Measurements from ENCODE around the gene FCN1. TPM values are rescaled to one million over a fixed set of nuclear protein-coding genes. Genes with fewer than 3 reads are reported as not detected.

Gene FCN1
- total RNA-seq, 1 experiment from 2014 or later, result not detected

DNA sequence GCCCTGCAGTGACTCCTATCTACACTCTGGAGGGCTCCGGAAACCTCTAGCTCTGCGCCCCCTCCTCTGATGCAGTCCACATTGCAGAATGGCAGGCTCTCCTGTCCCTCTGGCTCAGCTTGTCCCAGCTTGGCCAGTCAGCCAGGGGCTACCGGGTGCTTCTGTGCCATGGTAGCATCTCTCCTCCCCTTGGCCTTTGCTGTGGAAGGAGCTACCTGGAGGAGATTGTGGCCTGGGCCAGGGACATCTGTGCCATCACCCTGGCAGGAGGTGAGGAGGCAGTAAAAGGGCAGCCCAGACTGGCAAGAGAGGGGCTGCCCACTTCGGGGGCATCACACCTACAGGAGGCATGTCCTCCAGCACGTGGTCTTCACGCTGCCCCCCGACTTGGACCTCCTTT is 38.1 kb upstream of the FCN1 start:
- ChIA-PET POLR2A (ENCODE audit: unreplicated experiment) (no interaction called here), CTCF (no interaction called here)
- no peak overlapping the region for H3K4me3 ChIP-seq (ENCODE audit: low read length)
- H3K9me2 ChIP-seq (replicated peaks; ENCODE audit: low read length), result no peaks in the 10 kb centered on the region
- no TSS peak for BruUV-seq (replicated peaks)
- H4K20me1 ChIP-seq (ENCODE audit: low read length), result no peaks in the 10 kb centered on the region
- H3K27me3 ChIP-seq (ENCODE audit: low read length), result no peaks in the 10 kb centered on the region
- H3K4me1 ChIP-seq (ENCODE audit: insufficient read depth, low read length), result no peaks in the 10 kb centered on the region
- no peak overlapping the region for H3K9ac ChIP-seq (ENCODE audit: low read length)
- no peaks in the 10 kb centered on the region for H3K9me3 ChIP-seq (ENCODE audit: low read length)
- H3K79me2 ChIP-seq (ENCODE audit: low read length), result no peaks in the 10 kb centered on the region
- no peak overlapping the region for H3K27ac ChIP-seq (ENCODE audit: low read length)
- TF ChIP-seq, protein P1, sequence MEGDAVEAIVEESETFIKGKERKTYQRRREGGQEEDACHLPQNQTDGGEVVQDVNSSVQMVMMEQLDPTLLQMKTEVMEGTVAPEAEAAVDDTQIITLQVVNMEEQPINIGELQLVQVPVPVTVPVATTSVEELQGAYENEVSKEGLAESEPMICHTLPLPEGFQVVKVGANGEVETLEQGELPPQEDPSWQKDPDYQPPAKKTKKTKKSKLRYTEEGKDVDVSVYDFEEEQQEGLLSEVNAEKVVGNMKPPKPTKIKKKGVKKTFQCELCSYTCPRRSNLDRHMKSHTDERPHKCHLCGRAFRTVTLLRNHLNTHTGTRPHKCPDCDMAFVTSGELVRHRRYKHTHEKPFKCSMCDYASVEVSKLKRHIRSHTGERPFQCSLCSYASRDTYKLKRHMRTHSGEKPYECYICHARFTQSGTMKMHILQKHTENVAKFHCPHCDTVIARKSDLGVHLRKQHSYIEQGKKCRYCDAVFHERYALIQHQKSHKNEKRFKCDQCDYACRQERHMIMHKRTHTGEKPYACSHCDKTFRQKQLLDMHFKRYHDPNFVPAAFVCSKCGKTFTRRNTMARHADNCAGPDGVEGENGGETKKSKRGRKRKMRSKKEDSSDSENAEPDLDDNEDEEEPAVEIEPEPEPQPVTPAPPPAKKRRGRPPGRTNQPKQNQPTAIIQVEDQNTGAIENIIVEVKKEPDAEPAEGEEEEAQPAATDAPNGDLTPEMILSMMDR (conservative IDR thresholded peaks at IDR 0.05; ENCODE audit: low read depth, low read length), result no peak
- TF ChIP-seq EZH2 (IDR thresholded peaks at IDR 0.05; ENCODE audit: low read length, unreplicated experiment) (no peak), EZH2phosphoT487 (IDR thresholded peaks at IDR 0.05; ENCODE audit: borderline replicate concordance, low read length) (no peak)
- H3F3A ChIP-seq (ENCODE audit: low read length, unreplicated experiment), result no peaks in the 10 kb centered on the region
- DNase-seq (no peak), ATAC-seq (no peak)
- no peak overlapping the region for H2AFZ ChIP-seq (ENCODE audit: low read length)
- H3K4me2 ChIP-seq (ENCODE audit: low read length), result no peak overlapping the region
- H3K36me3 ChIP-seq (ENCODE audit: low read depth, low read length), result no peaks in the 10 kb centered on the region
- intact Hi-C loops (cut with micrococcal nuclease), result no loop called here

DNA sequence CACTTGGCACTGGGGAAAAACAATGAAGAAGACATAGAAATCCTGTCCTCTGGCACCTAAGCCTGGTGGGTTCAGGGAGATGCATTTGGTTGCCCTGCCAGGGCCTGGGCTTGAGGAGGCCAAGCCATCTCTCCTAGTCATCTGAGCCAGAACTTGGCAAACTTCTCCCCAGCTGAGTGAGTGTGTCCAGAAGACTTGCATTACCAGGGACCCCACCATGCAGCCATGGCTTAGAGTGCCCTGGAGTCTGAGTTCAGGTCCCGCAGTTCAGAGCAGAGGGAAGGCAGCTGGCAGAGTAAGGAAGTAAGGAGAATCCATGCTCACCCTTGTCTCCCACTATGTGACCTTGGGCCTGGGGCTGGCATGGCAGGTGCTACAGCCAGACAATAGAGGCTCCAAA is 37.4 kb upstream of the FCN1 start:
- H2AFZ ChIP-seq (ENCODE audit: low read length), result no peak overlapping the region
- no peaks in the 10 kb centered on the region for H3K79me2 ChIP-seq (ENCODE audit: low read length)
- H3K27ac ChIP-seq (ENCODE audit: low read length), result no peak overlapping the region
- POLR2A ChIA-PET (ENCODE audit: unreplicated experiment), result no interaction called here
- DNase-seq, result no peak
- H3K4me2 ChIP-seq (ENCODE audit: low read length), result no peak overlapping the region
- CTCF ChIA-PET, result no interaction called here
- no peaks in the 10 kb centered on the region for H3K9me3 ChIP-seq (ENCODE audit: low read length)
- no peaks in the 10 kb centered on the region for H3F3A ChIP-seq (ENCODE audit: low read length, unreplicated experiment)
- no peaks in the 10 kb centered on the region for H4K20me1 ChIP-seq (ENCODE audit: low read length)
- no peaks in the 10 kb centered on the region for H3K36me3 ChIP-seq (ENCODE audit: low read depth, low read length)
- intact Hi-C loops (cut with micrococcal nuclease), result no loop called here
- BruUV-seq (replicated peaks), result no TSS peak
- H3K4me1 ChIP-seq (ENCODE audit: insufficient read depth, low read length), result no peaks in the 10 kb centered on the region
- H3K9ac ChIP-seq (ENCODE audit: low read length), result no peak overlapping the region
- no peak overlapping the region for H3K4me3 ChIP-seq (ENCODE audit: low read length)
- H3K9me2 ChIP-seq (replicated peaks; ENCODE audit: low read length), result no peaks in the 10 kb centered on the region
- no peak for ATAC-seq
- no peak for TF ChIP-seq EZH2phosphoT487 (IDR thresholded peaks at IDR 0.05; ENCODE audit: borderline replicate concordance, low read length)
- no peak for TF ChIP-seq EZH2 (IDR thresholded peaks at IDR 0.05; ENCODE audit: low read length, unreplicated experiment)
- TF ChIP-seq, protein P1 (conservative IDR thresholded peaks at IDR 0.05; ENCODE audit: low read depth, low read length), result no peak
- no peaks in the 10 kb centered on the region for H3K27me3 ChIP-seq (ENCODE audit: low read length)

DNA sequence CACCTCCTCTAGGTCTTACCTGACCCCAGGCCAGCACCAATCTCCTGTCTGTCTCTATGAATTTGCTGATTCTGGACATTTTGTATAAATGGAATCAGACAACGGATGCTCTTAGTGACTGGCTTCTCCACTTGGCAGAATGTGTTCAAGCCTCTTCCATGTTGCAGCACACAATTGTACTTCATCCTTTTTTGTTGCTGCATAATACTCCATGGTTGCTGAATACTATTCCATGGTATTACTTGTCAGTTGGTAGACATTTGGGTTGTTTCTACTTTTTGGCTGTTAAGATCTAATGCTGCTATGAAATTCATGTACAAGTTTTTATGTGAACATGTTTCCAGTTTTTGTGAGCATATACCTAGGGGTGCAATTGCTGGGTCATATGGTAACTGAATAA is 34.3 kb upstream of the FCN1 start:
- ChIA-PET POLR2A (ENCODE audit: unreplicated experiment) (no interaction called here), CTCF (no interaction called here)
- H3K79me2 ChIP-seq (ENCODE audit: low read length), result no peaks in the 10 kb centered on the region
- TF ChIP-seq EZH2 (IDR thresholded peaks at IDR 0.05; ENCODE audit: low read length, unreplicated experiment) (no peak), EZH2phosphoT487 (IDR thresholded peaks at IDR 0.05; ENCODE audit: borderline replicate concordance, low read length) (no peak)
- TF ChIP-seq, protein P1 (conservative IDR thresholded peaks at IDR 0.05; ENCODE audit: low read depth, low read length), result no peak
- no peaks in the 10 kb centered on the region for H3K9me3 ChIP-seq (ENCODE audit: low read length)
- no peak for DNase-seq
- H3K36me3 ChIP-seq (ENCODE audit: low read depth, low read length), result no peaks in the 10 kb centered on the region
- no TSS peak for BruUV-seq (replicated peaks)
- no peaks in the 10 kb centered on the region for H3K4me1 ChIP-seq (ENCODE audit: insufficient read depth, low read length)
- no peak overlapping the region for H3K9ac ChIP-seq (ENCODE audit: low read length)
- no peak overlapping the region for H3K4me3 ChIP-seq (ENCODE audit: low read length)
- H3K9me2 ChIP-seq (replicated peaks; ENCODE audit: low read length), result no peaks in the 10 kb centered on the region
- H3K4me2 ChIP-seq (ENCODE audit: low read length), result no peak overlapping the region
- no peak overlapping the region for H3K27ac ChIP-seq (ENCODE audit: low read length)
- H4K20me1 ChIP-seq (ENCODE audit: low read length), result no peaks in the 10 kb centered on the region
- no peaks in the 10 kb centered on the region for H3F3A ChIP-seq (ENCODE audit: low read length, unreplicated experiment)
- no peak overlapping the region for H2AFZ ChIP-seq (ENCODE audit: low read length)
- no peaks in the 10 kb centered on the region for H3K27me3 ChIP-seq (ENCODE audit: low read length)
- intact Hi-C loops (cut with micrococcal nuclease), result no loop called here
- ATAC-seq, result no peak
